ENCODE results near the gene CIITA. TPM values are rescaled to one million over a fixed set of nuclear protein-coding genes. Genes with fewer than 3 reads are reported as not detected.

Gene CIITA
- total and polyA plus RNA-seq, 10 of the 15 experiments (the other 5 are each of a cell fraction or from before 2014, with no cell fraction given): 11.5 to 145 (median 49.7) TPM

DNA sequence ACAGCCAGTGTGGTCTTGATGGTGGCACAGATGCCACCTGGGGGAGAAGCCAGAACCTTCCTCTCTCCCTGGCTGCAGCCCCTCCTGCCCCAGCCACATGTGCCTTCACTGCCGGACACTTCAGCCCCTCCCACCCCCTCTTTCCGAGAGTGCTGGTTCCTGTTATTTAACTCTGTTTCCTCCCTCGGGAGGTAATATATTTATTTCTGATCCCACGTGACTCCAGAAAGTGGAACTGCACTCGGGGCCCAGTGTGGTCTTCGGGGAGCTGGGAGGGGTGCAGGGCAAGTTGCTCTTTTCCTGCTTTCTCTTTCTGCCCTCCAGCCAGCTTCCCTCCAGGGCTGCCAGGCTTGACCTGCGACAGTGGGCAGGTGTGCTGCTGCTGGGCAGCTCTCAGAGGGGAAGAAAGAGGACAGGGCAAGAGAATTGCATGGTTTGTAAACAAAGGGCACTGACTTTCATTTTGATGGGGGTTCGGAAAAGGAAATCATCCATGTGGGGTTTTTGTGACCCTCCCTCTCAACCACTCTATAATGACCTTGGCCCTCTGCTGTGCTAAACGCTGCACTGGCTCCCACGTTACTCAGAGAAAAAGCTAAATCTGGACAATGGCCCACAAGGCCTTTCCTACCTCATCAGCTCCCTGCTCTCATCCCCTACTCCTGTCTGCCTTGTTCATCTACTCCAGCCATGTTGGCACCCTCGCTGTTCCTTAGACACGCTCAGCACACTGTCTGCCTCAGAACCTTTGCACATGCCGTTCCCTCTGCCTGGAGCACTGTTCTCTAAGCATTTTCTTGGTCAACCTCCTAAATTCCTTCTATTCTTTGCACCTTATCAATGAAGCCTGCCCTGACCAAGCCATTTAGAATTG lies 8.2 kb upstream of the CIITA start (continued):
- TF ChIP-seq BRCA1 (IDR thresholded peaks at IDR 0.05; ENCODE audit: low read depth, low read length) (no peak), IRF4 (IDR thresholded peaks at IDR 0.05; ENCODE audit: low read depth, low read length) (0 out of 2 replicates have a peak, but pooled peaks have one; percentile 18), IKZF2 (IDR thresholded peaks at IDR 0.05) (peak; percentile 86 to 91), SP1 (IDR thresholded peaks at IDR 0.05; ENCODE audit: low read depth, low read length) (no peak), SPI1 (IDR thresholded peaks at IDR 0.05; ENCODE audit: borderline replicate concordance, insufficient read depth, low read depth, low read length) (peak; percentile 78; the same call in 1 of the 2 replicates), ATF7 (IDR thresholded peaks at IDR 0.05; ENCODE audit: low read depth) (0 out of 2 replicates have a peak, but pooled peaks have one; percentile 30)
- TF ChIP-seq, protein P1, sequence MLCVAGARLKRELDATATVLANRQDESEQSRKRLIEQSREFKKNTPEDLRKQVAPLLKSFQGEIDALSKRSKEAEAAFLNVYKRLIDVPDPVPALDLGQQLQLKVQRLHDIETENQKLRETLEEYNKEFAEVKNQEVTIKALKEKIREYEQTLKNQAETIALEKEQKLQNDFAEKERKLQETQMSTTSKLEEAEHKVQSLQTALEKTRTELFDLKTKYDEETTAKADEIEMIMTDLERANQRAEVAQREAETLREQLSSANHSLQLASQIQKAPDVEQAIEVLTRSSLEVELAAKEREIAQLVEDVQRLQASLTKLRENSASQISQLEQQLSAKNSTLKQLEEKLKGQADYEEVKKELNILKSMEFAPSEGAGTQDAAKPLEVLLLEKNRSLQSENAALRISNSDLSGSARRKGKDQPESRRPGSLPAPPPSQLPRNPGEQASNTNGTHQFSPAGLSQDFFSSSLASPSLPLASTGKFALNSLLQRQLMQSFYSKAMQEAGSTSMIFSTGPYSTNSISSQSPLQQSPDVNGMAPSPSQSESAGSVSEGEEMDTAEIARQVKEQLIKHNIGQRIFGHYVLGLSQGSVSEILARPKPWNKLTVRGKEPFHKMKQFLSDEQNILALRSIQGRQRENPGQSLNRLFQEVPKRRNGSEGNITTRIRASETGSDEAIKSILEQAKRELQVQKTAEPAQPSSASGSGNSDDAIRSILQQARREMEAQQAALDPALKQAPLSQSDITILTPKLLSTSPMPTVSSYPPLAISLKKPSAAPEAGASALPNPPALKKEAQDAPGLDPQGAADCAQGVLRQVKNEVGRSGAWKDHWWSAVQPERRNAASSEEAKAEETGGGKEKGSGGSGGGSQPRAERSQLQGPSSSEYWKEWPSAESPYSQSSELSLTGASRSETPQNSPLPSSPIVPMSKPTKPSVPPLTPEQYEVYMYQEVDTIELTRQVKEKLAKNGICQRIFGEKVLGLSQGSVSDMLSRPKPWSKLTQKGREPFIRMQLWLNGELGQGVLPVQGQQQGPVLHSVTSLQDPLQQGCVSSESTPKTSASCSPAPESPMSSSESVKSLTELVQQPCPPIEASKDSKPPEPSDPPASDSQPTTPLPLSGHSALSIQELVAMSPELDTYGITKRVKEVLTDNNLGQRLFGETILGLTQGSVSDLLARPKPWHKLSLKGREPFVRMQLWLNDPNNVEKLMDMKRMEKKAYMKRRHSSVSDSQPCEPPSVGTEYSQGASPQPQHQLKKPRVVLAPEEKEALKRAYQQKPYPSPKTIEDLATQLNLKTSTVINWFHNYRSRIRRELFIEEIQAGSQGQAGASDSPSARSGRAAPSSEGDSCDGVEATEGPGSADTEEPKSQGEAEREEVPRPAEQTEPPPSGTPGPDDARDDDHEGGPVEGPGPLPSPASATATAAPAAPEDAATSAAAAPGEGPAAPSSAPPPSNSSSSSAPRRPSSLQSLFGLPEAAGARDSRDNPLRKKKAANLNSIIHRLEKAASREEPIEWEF (IDR thresholded peaks at IDR 0.05; ENCODE audit: insufficient replicate concordance, low read depth, low read length): peak; percentile 12
